NB4 (cell line): ENCODE measurements around the gene PNP.

Experiments
- DNase-seq: peaks from one replicate; pipeline ENCODE4 v3.0.0; 2010; ENCODE audit warnings: low read depth
- H3K4me3 ChIP-seq: one replicate; pipeline ENCODE4 v1.5.1; 2011; ENCODE audit warnings: mild to moderate bottlenecking, low read depth, low read length, moderate library complexity
- CTCF ChIP-seq: IDR thresholded peaks from one replicate; pipeline ENCODE4 v1.5.1; 2012; ENCODE audit warnings: low read depth, low read length
- MYC ChIP-seq: IDR thresholded peaks from 2 replicates; pipeline ENCODE4 v1.6.1; 2011; ENCODE audit warnings: low read depth, low read length
- POLR2A ChIP-seq: IDR thresholded peaks from 2 replicates; pipeline ENCODE4 v1.6.1; 2011; ENCODE audit warnings: mild to moderate bottlenecking; ENCODE audit not compliant: insufficient read length; ENCODE audit errors: extremely low read depth
- TF ChIP-seq, protein P1 (sequence below): IDR thresholded peaks from 2 replicates; pipeline ENCODE4 v1.6.1; 2011; ENCODE audit warnings: low read depth, low read length

The PNP gene

DNA sequence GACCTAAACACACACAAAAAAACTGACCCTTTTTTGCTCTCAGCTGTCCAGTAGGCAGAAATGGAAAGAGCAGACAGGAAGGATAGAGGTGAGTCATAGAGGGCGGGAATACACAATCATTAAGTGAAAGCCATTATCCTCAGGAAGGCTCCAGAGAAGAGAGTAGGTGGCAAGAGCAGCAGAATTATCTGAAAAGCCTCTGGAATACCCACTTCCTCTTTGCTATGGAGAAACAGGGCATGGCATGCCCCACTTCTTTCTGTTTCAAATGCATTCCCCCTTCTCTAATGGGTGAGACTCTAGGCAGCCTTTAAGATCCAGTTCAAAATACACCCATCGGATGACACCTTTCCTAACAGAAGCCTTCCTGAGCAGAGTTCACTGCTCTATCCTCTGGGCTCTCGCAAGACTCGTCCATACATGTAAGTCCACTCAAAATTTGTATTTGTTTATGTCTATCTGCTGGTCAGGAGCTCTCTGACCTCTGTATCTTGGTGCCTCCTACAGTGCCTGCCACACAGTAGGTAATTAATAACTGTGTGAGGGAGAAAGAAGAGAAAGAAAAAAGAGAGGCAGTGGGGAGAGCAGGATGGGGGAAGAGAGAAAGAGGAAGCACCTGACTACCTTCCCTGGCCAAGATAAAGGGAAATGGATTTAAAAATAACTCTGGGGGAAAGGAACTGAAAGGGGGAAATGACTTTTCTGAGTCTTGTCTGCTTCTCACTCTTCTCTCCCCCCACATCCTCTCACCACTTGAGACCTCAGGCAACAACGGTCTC is 41.8 kb upstream of the PNP start:
- no peak for TF ChIP-seq POLR2A
- TF ChIP-seq, protein P1, sequence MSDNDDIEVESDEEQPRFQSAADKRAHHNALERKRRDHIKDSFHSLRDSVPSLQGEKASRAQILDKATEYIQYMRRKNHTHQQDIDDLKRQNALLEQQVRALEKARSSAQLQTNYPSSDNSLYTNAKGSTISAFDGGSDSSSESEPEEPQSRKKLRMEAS, result no peak
- no peak for TF ChIP-seq CTCF
- no peak for TF ChIP-seq MYC
- peak overlapping the region; percentile 32 for H3K4me3 ChIP-seq
- peak; percentile 79 for DNase-seq

DNA sequence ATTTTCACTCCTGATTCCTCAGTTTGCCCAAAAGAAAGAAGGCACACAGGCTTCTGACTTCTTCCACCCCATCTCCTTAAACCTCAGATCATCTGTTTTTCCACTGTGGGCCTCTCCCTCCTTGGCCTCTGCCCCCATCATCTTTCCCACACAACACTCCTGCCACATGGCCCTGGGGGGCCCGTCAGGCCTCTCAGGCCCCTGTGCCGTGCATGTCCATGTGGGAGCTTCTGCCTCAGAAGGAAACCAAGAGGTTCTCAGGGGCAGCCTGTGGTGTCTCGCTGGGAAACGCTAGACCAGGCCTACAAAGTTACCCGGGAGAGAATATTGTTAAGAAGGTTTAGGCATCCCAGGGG is 41.2 kb upstream of the PNP start:
- no peak for DNase-seq
- TF ChIP-seq POLR2A (no peak), MYC (no peak), CTCF (no peak)
- TF ChIP-seq, protein P1, result no peak
- peak overlapping the region; percentile 32 for H3K4me3 ChIP-seq

- DNase-seq, result no peak
- TF ChIP-seq, protein P1, result no peak
- no peak for TF ChIP-seq CTCF
- TF ChIP-seq MYC, result no peak
- TF ChIP-seq POLR2A, result no peak
- H3K4me3 ChIP-seq, result no peak overlapping the region
Observed at GRCh38 chr14:20428802-20429201, 40.4 kb upstream of the PNP start.

DNA sequence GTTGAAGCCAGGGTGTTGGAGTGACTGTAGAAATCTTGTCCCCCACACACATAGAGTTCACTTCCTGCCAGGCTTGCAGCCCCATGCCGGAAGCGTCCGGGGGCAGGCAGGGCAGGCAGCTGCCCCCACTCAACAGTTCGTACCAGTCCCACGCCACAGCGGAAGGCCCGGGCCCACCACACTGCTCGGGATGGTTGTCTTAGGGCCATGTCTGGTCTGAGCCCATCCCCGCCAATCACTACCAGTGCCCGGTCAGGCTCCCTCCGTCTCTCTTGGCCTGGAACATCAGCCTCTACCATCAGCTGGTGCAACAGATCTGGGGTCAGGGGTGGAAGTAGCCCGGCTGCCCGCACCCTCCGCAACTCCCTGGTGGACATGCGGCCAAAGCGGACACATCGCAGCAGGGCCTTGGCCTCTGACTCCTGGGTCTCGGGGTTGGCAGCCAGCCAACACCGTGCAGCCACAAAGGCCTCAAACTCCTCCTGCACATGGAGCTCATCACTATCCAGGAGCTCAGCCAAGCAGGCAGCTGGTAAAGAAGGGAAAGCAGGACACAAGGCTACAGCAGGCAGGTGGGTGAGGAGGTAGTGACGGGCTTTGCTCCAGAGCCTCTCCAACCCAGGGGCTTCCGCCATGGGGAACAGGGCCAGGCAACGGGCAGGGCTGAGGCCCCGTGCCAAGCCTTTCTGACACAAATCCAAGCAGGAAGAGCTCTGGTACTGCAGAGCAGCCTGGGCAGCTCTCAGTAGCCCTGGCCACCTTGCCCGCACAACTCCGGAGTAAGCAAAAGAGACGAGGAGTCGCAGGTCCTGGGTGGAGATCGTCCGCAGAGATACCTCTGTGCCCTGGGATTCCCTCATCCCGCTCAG is 39.2 kb upstream of the PNP start:
- TF ChIP-seq POLR2A (no peak), MYC (no peak), CTCF (no peak)
- TF ChIP-seq, protein P1, result no peak
- H3K4me3 ChIP-seq, result no peak overlapping the region
- no peak for DNase-seq

GRCh38 chr14:20434701-20435581 is 34.3 kb upstream of the PNP start:
- H3K4me3 ChIP-seq, result no peak overlapping the region
- TF ChIP-seq POLR2A (no peak), CTCF (no peak), MYC (no peak)
- TF ChIP-seq, protein P1, result no peak
- no peak for DNase-seq
